Measurements from ENCODE around the gene HSF2BP. TPM values are rescaled to one million over a fixed set of nuclear protein-coding genes. Genes with fewer than 3 reads are reported as not detected.

Gene HSF2BP
- total and polyA plus RNA-seq, 2 of the 8 experiments (the other 6 are each of a cell fraction or from before 2014, with no cell fraction given): 0.51 to 0.93 TPM

DNA sequence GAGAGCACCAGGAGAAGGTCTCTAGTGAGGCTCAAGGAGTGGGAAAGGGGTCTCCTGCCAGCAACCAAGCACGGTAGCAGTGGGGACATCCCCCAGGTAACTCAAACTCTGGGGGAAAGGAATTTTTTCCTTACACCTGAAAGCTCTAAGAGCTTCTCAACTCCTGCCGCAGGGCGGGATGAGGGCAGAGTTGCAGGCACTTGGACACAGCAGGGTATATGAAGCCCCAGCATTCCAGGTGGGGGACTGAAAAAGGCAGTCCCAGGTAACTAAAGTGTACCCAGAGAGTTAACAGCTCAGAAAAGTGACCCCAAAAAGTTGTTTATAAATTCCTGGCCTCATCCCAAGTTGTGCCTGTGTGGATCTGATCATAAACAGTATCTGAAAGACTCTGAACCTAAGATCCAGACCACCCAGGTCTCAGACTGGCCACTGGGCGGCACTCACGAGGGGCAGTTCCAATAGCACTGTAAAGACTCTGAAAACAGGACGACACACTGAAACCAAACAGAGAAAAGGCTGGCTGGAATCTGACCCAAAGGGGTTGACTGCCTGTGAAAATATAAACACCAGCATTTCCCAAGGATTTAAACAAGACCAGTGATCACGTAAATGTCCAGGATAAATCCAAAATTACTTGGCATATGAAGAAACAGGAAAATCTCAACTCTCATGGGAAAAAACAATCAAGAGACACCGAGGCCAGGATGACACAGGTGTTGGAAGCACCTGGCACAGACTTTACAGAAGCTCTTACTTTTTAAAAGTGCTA lies 47.5 kb downstream of the HSF2BP start:
- no peak overlapping the region for H3K23ac ChIP-seq (ENCODE audit: insufficient read length)
- H3K79me2 ChIP-seq (ENCODE audit: control insufficient read depth in 1 of 2, insufficient read depth in 2 of 2, low read length in 2 of 2): no peaks in the 10 kb centered on the region
- no peaks in the 10 kb centered on the region for H3K79me1 ChIP-seq (ENCODE audit: low read depth, low read length)
- no peak overlapping the region for H3K4me2 ChIP-seq (ENCODE audit: insufficient read depth in 1 of 2, low read depth in 2 of 2, low read length in 2 of 2)
- no peaks in the 10 kb centered on the region for H3K9me3 ChIP-seq (ENCODE audit: insufficient read depth in 2 of 2, low read depth in 1 of 2, low read length in 1 of 2)
- ChIA-PET CTCF (ENCODE audit: partially characterized antibody) (interaction anchor here (0.7 to 3.9 kb wide), 23 partner anchors 8 to 1137 kb away, joined by 3 to 47 read pairs (median 4); no protein-coding TSS in a partner anchor), POLR2A (ENCODE audit: partially characterized antibody) (no interaction called here)
- no peaks in the 10 kb centered on the region; the same call in 1 of the 2 replicates for H3K23me2 ChIP-seq (ENCODE audit: low read depth, low read length)
- H2BK15ac ChIP-seq (ENCODE audit: low read length): no peak overlapping the region
- no peak overlapping the region for H3K18ac ChIP-seq (ENCODE audit: extremely low read depth, low read length)
- H4K5ac ChIP-seq (ENCODE audit: insufficient read length, low read depth, low read length): no peak overlapping the region
- no peak overlapping the region for H3K9ac ChIP-seq (replicated peaks in 1 of 4; ENCODE audit: extremely low read depth in 1 of 4, low read depth in 3 of 4, low read length in 3 of 4)
- no peak overlapping the region for H3K56ac ChIP-seq (replicated peaks; ENCODE audit: insufficient read length, low read depth, low read length)
- H4K91ac ChIP-seq (replicated peaks; ENCODE audit: insufficient read length, low read length): no peak overlapping the region
- no peak overlapping the region for H2BK5ac ChIP-seq (ENCODE audit: low read depth, low read length)
- H3K4me3 ChIP-seq (ENCODE audit: extremely low read depth in 1 of 4, insufficient read depth in 2 of 4, low read depth in 3 of 4, low read length in 4 of 4): no peak overlapping the region
- H3K36me3 ChIP-seq (ENCODE audit: control insufficient read depth in 2 of 4, insufficient read depth in 4 of 4, low read length in 3 of 4): no peaks in the 10 kb centered on the region
- FAIRE-seq (peak; percentile 57), DNase-seq (ENCODE audit: low read depth in 1 of 2, low spot score in 2 of 2) (peak; percentile 19 to 75)
- H3K14ac ChIP-seq (ENCODE audit: insufficient read length): no peak overlapping the region
- H2BK12ac ChIP-seq (ENCODE audit: low read depth, low read length): no peak overlapping the region
- H2AFZ ChIP-seq (ENCODE audit: low read length): peak overlapping the region; percentile 54; the same call in 1 of the 2 replicates
- no peak overlapping the region for H3K4ac ChIP-seq (replicated peaks; ENCODE audit: insufficient read length, low read depth, low read length)
- TF ChIP-seq CTCF (IDR thresholded peaks at IDR 0.05; ENCODE audit: control extremely low read depth in 1 of 3, insufficient read depth in 1 of 3, low read depth in 1 of 3, low read length in 3 of 3) (peak; percentile 72 to 88 (median 79)), RAD21 (IDR thresholded peaks at IDR 0.05 in 1 of 2, conservative IDR thresholded peaks at IDR 0.05 in 1 of 2; ENCODE audit: low read depth in 2 of 2, low read length in 2 of 2) (peak; percentile 61 to 72)
- TF ChIP-seq, protein P1, sequence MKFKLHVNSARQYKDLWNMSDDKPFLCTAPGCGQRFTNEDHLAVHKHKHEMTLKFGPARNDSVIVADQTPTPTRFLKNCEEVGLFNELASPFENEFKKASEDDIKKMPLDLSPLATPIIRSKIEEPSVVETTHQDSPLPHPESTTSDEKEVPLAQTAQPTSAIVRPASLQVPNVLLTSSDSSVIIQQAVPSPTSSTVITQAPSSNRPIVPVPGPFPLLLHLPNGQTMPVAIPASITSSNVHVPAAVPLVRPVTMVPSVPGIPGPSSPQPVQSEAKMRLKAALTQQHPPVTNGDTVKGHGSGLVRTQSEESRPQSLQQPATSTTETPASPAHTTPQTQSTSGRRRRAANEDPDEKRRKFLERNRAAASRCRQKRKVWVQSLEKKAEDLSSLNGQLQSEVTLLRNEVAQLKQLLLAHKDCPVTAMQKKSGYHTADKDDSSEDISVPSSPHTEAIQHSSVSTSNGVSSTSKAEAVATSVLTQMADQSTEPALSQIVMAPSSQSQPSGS (IDR thresholded peaks at IDR 0.05; ENCODE audit: low read length): no peak
- no peaks in the 10 kb centered on the region for H3K4me1 ChIP-seq (replicated peaks in 1 of 4; ENCODE audit: control insufficient read depth in 3 of 4, insufficient read depth in 4 of 4, low read length in 3 of 4)
- no peak overlapping the region for H3K27ac ChIP-seq (ENCODE audit: low read depth, low read length)
- no peak overlapping the region for H2BK20ac ChIP-seq (ENCODE audit: low read length)
- 46% methylated on average over 8 of the region's 8 CpGs; no CpG with 5 or more reads in 1 of the 2 experiments for WGBS, 2 experiments (ENCODE audit: extremely low coverage in 1 of 2, insufficient coverage in 1 of 2, insufficient read length in 1 of 2, insufficient replicate concordance in 2 of 2, low coverage in 1 of 2, low lambda C conversion rate in 2 of 2, missing lambda C conversion rate in 1 of 2)
- H4K8ac ChIP-seq (ENCODE audit: extremely low read depth, insufficient read depth, low read length): no peak overlapping the region
- no peak overlapping the region for H2AK5ac ChIP-seq (ENCODE audit: low read depth, low read length)
- H3K27me3 ChIP-seq (replicated peaks in 1 of 4; ENCODE audit: control insufficient read depth in 3 of 4, extremely low read depth in 1 of 4, insufficient read depth in 3 of 4, low read length in 3 of 4): no peaks in the 10 kb centered on the region
- H2BK120ac ChIP-seq (replicated peaks; ENCODE audit: low read depth, low read length): no peak overlapping the region
- no peaks in the 10 kb centered on the region for H4K20me1 ChIP-seq (replicated peaks in 1 of 2; ENCODE audit: control insufficient read depth in 1 of 2, insufficient read depth in 2 of 2, low read length in 2 of 2)
